CD4-positive, alpha-beta T cell (primary cell): Measurements from ENCODE around the gene CPN2. TPM values are rescaled to one million over a fixed set of nuclear protein-coding genes. Genes with fewer than 3 reads are reported as not detected.

Experiments used
- ATAC-seq: fragments of 200-7000 bp; cut with Tn5 transposase; one replicate; pipeline ENCODE4 v1.10.0; 2022; ENCODE audit warnings: mild to moderate bottlenecking; ENCODE audit not compliant: poor library complexity
- CTCF ChIA-PET: fragments of 350-600 bp; sonication (Branson Sonifier 250); formaldehyde crosslinking; loops from one replicate; lab custom pipeline; 2021; ENCODE audit warnings: antibody characterized with exemption, inconsistent platforms; lab: Charles Lee
- POLR2A ChIA-PET: fragments of 350-600 bp; sonication (Branson Sonifier 250); formaldehyde crosslinking; loops from one replicate; lab custom pipeline; 2021; ENCODE audit warnings: antibody characterized with exemption, inconsistent platforms; lab: Charles Lee
- DNase-seq, 14 experiments: peaks; one replicate each; pipeline ENCODE4 v3.0.0-alpha.2; 2013 to 2020; ENCODE audit warnings: mixed read lengths in 2 of 14
- H3K27ac ChIP-seq, 2 donors: one replicate each; pipeline versions ENCODE4 v1.5.1 to v1.7.0; 2013; ENCODE audit warnings: low read length in 2 of 2, low read depth in 1 of 2, mild to moderate bottlenecking in 1 of 2
- H3K27me3 ChIP-seq, 2 experiments: 1 replicate in 1 of 2; 2 replicates in 1 of 2; pipeline versions ENCODE4 v1.6.1 to v1.7.0; 2013; ENCODE audit warnings: low read length in 2 of 2, control low read depth in 1 of 2, mild to moderate bottlenecking in 1 of 2, moderate library complexity in 1 of 2; ENCODE audit not compliant: insufficient read depth in 2 of 2, control insufficient read depth in 1 of 2
- H3K36me3 ChIP-seq: one replicate; pipeline ENCODE4 v1.6.1; 2013; ENCODE audit warnings: low read length, control low read depth; ENCODE audit not compliant: insufficient read depth
- H3K4me1 ChIP-seq: one replicate; pipeline ENCODE4 v1.6.1; 2013; ENCODE audit warnings: low read length, control low read depth; ENCODE audit not compliant: insufficient read depth
- H3K4me3 ChIP-seq: one replicate; pipeline ENCODE4 v1.5.1; 2013; ENCODE audit warnings: mild to moderate bottlenecking, low read length, moderate library complexity
- H3K9me3 ChIP-seq, 2 experiments: 1 replicate in 1 of 2; 2 replicates in 1 of 2; pipeline versions ENCODE4 v1.6.1 to v1.7.0; 2013; ENCODE audit warnings: low read length in 2 of 2, mild to moderate bottlenecking in 2 of 2, control low read depth in 1 of 2, moderate library complexity in 1 of 2; ENCODE audit not compliant: control insufficient read depth in 1 of 2, insufficient read depth in 1 of 2
- H3K27ac Mint-ChIP-seq: one replicate; pipeline ENCODE4 v1.8.0; 2020; ENCODE audit warnings: mixed read lengths
- H3K27me3 Mint-ChIP-seq: one replicate; pipeline ENCODE4 v1.8.0; 2021; ENCODE audit warnings: mixed read lengths
- H3K36me3 Mint-ChIP-seq: one replicate; pipeline ENCODE4 v1.8.0; 2021; ENCODE audit warnings: low read depth, mixed read lengths
- H3K4me1 Mint-ChIP-seq: one replicate; pipeline ENCODE4 v1.8.0; 2021; ENCODE audit warnings: low read depth, mixed read lengths
- H3K4me3 Mint-ChIP-seq: one replicate; pipeline ENCODE4 v1.8.0; 2020; ENCODE audit warnings: mild to moderate bottlenecking, mixed read lengths
- H3K9me3 Mint-ChIP-seq: one replicate; pipeline ENCODE4 v1.8.0; 2020; ENCODE audit warnings: mixed read lengths
- CTCF ChIP-seq: fragments of 200-600 bp; IDR thresholded peaks from one replicate; pipeline ENCODE4 v1.8.0; 2022; ENCODE audit warnings: antibody characterized with exemption, mild to moderate bottlenecking
- intact Hi-C, 2 experiments: fragments of 100-400 bp; cut with DNase I in 1 of 2; cut with micrococcal nuclease in 1 of 2; formaldehyde crosslinking; loops; one replicate each; pipeline versions ENCODE4 v1.15.1 to v1.9.0; 2023 to 2025; cut with DNase I, micrococcal nuclease
- total RNA-seq, 174 experiments: library from RNA in 2 of 174; stranded (reverse) in 2 of 174; gene quantifications; one replicate each; pipeline ENCODE4 v1.2.3 and lab custom pipeline; 2021 to 2026

CPN2 gene
- total RNA-seq, 2 experiments from 2014 or later: not detected

GRCh38 chr3:194306109-194306686, 44.9 kb downstream of the CPN2 start:
- Histone ChIP-seq H3K4me1 (peaks cover 47% of the 10 kb centered on the region), H3K4me3 (peak overlapping the region; percentile 14), H3K27me3 (no peaks in the 10 kb centered on the region), H3K27ac (no peak overlapping the region), H3K9me3 (peaks cover 0 to 11% of the 10 kb centered on the region in 2 experiments), H3K36me3 (no peaks in the 10 kb centered on the region)
- H3K9me3 Mint-ChIP-seq: no peaks in the 10 kb centered on the region
- H3K4me1 Mint-ChIP-seq: peaks cover 38% of the 10 kb centered on the region
- H3K27ac Mint-ChIP-seq: peak overlapping the region; percentile 85
- intact Hi-C loops: loop anchor here in 1 of 2 experiments (5.0 kb wide), 1 partner anchor 169 kb away; the partner anchor contains the start of gene HES1
- H3K27me3 Mint-ChIP-seq: no peaks in the 10 kb centered on the region
- no peak for TF ChIP-seq CTCF
- ATAC-seq (peak; percentile 67), DNase-seq (peak; percentile 17 to 80 (median 48))
- CTCF ChIA-PET: interaction anchor here (1.9 kb wide), 1 partner anchor 10 kb away, joined by 10 read pairs; no protein-coding TSS in a partner anchor
- peak overlapping the region; percentile 56 for H3K4me3 Mint-ChIP-seq
- no peaks in the 10 kb centered on the region for H3K36me3 Mint-ChIP-seq
- POLR2A ChIA-PET: interaction anchor here (0.6 to 1.1 kb wide), 2 partner anchors 10 to 165 kb away, joined by 3 read pairs; no protein-coding TSS in a partner anchor

GRCh38 chr3:194305356-194306108, 45.6 kb downstream of the CPN2 start:
- CTCF ChIA-PET: interaction anchor here (0.8 kb wide), 1 partner anchor 10 kb away, joined by 4 read pairs; no protein-coding TSS in a partner anchor
- POLR2A ChIA-PET: interaction anchor here (0.6 to 1.1 kb wide), 2 partner anchors 10 to 164 kb away, joined by 3 read pairs; no protein-coding TSS in a partner anchor
- Mint-ChIP-seq H3K27ac (no peak overlapping the region), H3K36me3 (no peaks in the 10 kb centered on the region), H3K27me3 (no peaks in the 10 kb centered on the region), H3K4me3 (peak overlapping the region; percentile 56), H3K4me1 (peaks cover 38% of the 10 kb centered on the region), H3K9me3 (no peaks in the 10 kb centered on the region)
- Histone ChIP-seq H3K4me1 (peaks cover 47% of the 10 kb centered on the region), H3K27ac (no peak overlapping the region), H3K9me3 (peaks cover 0 to 11% of the 10 kb centered on the region in 2 experiments), H3K27me3 (no peaks in the 10 kb centered on the region), H3K4me3 (no peak overlapping the region), H3K36me3 (no peaks in the 10 kb centered on the region)
- no peak for TF ChIP-seq CTCF
- intact Hi-C loops: loop anchor here in 1 of 2 experiments (5.0 kb wide), 1 partner anchor 168 kb away; the partner anchor contains the start of gene HES1
- DNase-seq (no peak), ATAC-seq (no peak)

- intact Hi-C loops: no loop called here
- no peaks in the 10 kb centered on the region for H3K9me3 Mint-ChIP-seq
- H3K4me1 Mint-ChIP-seq: peaks cover 44% of the 10 kb centered on the region
- H3K4me1 ChIP-seq: peaks cover 55% of the 10 kb centered on the region
- no peaks in the 10 kb centered on the region for H3K36me3 ChIP-seq
- CTCF ChIA-PET: interaction anchor here (0.7 kb wide), 1 partner anchor 20 kb away, joined by 5 read pairs; no protein-coding TSS in a partner anchor
- ATAC-seq (no peak), DNase-seq (peak in 1 of 14 experiments; percentile 24)
- H3K9me3 ChIP-seq: peaks cover 0 to 11% of the 10 kb centered on the region in 2 experiments
- no peak overlapping the region for H3K4me3 Mint-ChIP-seq
- no peak overlapping the region for H3K27ac Mint-ChIP-seq
- no peak overlapping the region for H3K27ac ChIP-seq
- no peak for TF ChIP-seq CTCF
- no peak overlapping the region for H3K4me3 ChIP-seq
- POLR2A ChIA-PET: no interaction called here
- no peaks in the 10 kb centered on the region for H3K36me3 Mint-ChIP-seq
- no peaks in the 10 kb centered on the region for H3K27me3 ChIP-seq
- H3K27me3 Mint-ChIP-seq: no peaks in the 10 kb centered on the region
Observed at GRCh38 chr3:194304186-194304917, 46.8 kb downstream of the CPN2 start.
